Right cardiac atrium (tissue), 5 donors: ENCODE results near the gene RDH5. TPM values are rescaled to one million over a fixed set of nuclear protein-coding genes. Genes with fewer than 3 reads are reported as not detected.

Source experiments
- ATAC-seq, 2 donors: fragments of 200-7000 bp; cut with Tn5 transposase; one replicate each; pipeline versions ENCODE4 v1.8.0 to v1.9.1; 2020; ENCODE audit warnings: moderate library complexity in 2 of 2, mild to moderate bottlenecking in 1 of 2
- DNase-seq, 3 donors: peaks; one replicate each; pipeline ENCODE4 v3.0.0-alpha.2; 2020
- H3K27ac ChIP-seq: one replicate; pipeline ENCODE4 v1.5.1; 2013; ENCODE audit warnings: mild to moderate bottlenecking, low read length, control low read depth, moderate library complexity
- H3K27me3 ChIP-seq: one replicate; pipeline ENCODE4 v1.6.1; 2013; ENCODE audit not compliant: control insufficient read depth, insufficient read depth
- H3K4me1 ChIP-seq: one replicate; pipeline ENCODE4 v1.6.1; 2013; ENCODE audit warnings: low read length; ENCODE audit not compliant: control insufficient read depth, insufficient read depth
- H3K4me3 ChIP-seq: one replicate; pipeline ENCODE4 v1.5.1; 2013; ENCODE audit warnings: low read length, control low read depth
- H3K9me3 ChIP-seq: one replicate; pipeline ENCODE4 v1.6.1; 2013; ENCODE audit warnings: low read length; ENCODE audit not compliant: control insufficient read depth
- WGBS: extraction: QIAGEN DNeasy Blood & Tissue Kit; methylation state at CpG from one replicate; pipeline ENCODE4 v1.1.7; 2013; 5-methylcytosine and 5-hydroxymethylcytosine counted together
- intact Hi-C, 4 donors: fragments of 100-400 bp; cut with DNase I; formaldehyde crosslinking; loops; one replicate each; pipeline versions ENCODE4 v1.11.0 to v1.14.0; 2022 to 2023
- polyA plus RNA-seq: library from polyadenylated mRNA; stranded (reverse); fragments of 200-250 nt; gene quantifications from one replicate; pipeline ENCODE4 v1.2.3, GENCODE V29; 2013
- total RNA-seq, 4 donors: library from RNA; stranded (reverse); fragmentation: NEBNext Ultra II Directional; extraction: Animal tissue kit (Norgen Biotek cat#: 25700); gene quantifications; one replicate each; pipeline ENCODE4 v1.2.1, GENCODE V29; 2021
- donor health status: healthy with polysubstance abuse.
- donor health status: DM: no; HTN: yes; CAD: no.
- donor health status: DM: no; HTN: no; CAD: no.
- donor health status: DM: no; HTN: yes; CAD: no; lungs with severe emphysema.
- donor health status: DM: yes; HTN: yes; CAD: no.

RDH5 gene
- total and polyA plus RNA-seq, 5 donors: 15.9 to 27.7 (median 24.1) TPM

GRCh38 chr12:55684761-55685370 lies 35.3 kb upstream of the RDH5 start:
- Histone ChIP-seq H3K4me3 (no peak overlapping the region), H3K4me1 (peaks cover 2% of the 10 kb centered on the region), H3K27me3 (no peaks in the 10 kb centered on the region), H3K27ac (no peak overlapping the region), H3K9me3 (no peaks in the 10 kb centered on the region)
- DNase-seq (peak in 1 of 3 donors; percentile 36), ATAC-seq (peak in 1 of 2 donors; percentile 5)
- WGBS: 91% methylated on average over 20 of the region's 20 CpGs
- intact Hi-C loops: loop anchor here in 2 of 4 donors (5.0 kb wide), 2 partner anchors 32 to 37 kb away; partner anchors contain the start of genes BLOC1S1 (in 1 of the 2) and RDH5 (in 1 of the 2)

GRCh38 chr12:55685671-55686070 lies 34.5 kb upstream of the RDH5 start:
- WGBS: 89% methylated on average over 5 of the region's 5 CpGs
- no peak overlapping the region for H3K27ac ChIP-seq
- intact Hi-C loops: no loop called here
- peaks cover 2% of the 10 kb centered on the region for H3K4me1 ChIP-seq
- no peak overlapping the region for H3K4me3 ChIP-seq
- no peak for ATAC-seq
- H3K9me3 ChIP-seq: no peaks in the 10 kb centered on the region
- H3K27me3 ChIP-seq: no peaks in the 10 kb centered on the region
- DNase-seq: no peak

- DNase-seq: no peak
These were observed 33.7 kb upstream of the RDH5 start for GRCh38 chr12:55686366-55687010.

GRCh38 chr12:55687746-55688145 lies 32.4 kb upstream of the RDH5 start:
- Histone ChIP-seq H3K27ac (no peak overlapping the region), H3K4me1 (no peaks in the 10 kb centered on the region), H3K27me3 (no peaks in the 10 kb centered on the region), H3K9me3 (no peaks in the 10 kb centered on the region), H3K4me3 (no peak overlapping the region)
- intact Hi-C loops: no loop called here
- DNase-seq (no peak), ATAC-seq (no peak)

More at GRCh38 chr12:55686366-55687010, 33.7 kb upstream of the RDH5 start:
- H3K27me3 ChIP-seq: no peaks in the 10 kb centered on the region
- 89% methylated on average over 9 of the region's 9 CpGs for WGBS
- no peaks in the 10 kb centered on the region for H3K9me3 ChIP-seq
- peak overlapping the region; percentile 8 for H3K27ac ChIP-seq
- intact Hi-C loops: no loop called here
- no peak overlapping the region for H3K4me3 ChIP-seq
- peaks cover 2% of the 10 kb centered on the region for H3K4me1 ChIP-seq
- ATAC-seq: peak in 1 of 2 donors; percentile 20

GRCh38 chr12:55688716-55689655 lies 31.2 kb upstream of the RDH5 start:
- Histone ChIP-seq H3K4me3 (no peak overlapping the region), H3K4me1 (no peaks in the 10 kb centered on the region), H3K27me3 (no peaks in the 10 kb centered on the region), H3K9me3 (no peaks in the 10 kb centered on the region), H3K27ac (no peak overlapping the region)
- 91% methylated on average over 16 of the region's 16 CpGs for WGBS
- intact Hi-C loops: no loop called here
- ATAC-seq (no peak), DNase-seq (no peak)

GRCh38 chr12:55692631-55693322 lies 27.4 kb upstream of the RDH5 start:
- ATAC-seq: no peak
- DNase-seq: peak in 1 of 3 donors; percentile 22
- Histone ChIP-seq H3K4me3 (no peak overlapping the region), H3K4me1 (no peaks in the 10 kb centered on the region), H3K27ac (no peak overlapping the region), H3K27me3 (no peaks in the 10 kb centered on the region), H3K9me3 (no peaks in the 10 kb centered on the region)
- WGBS: 93% methylated on average over 12 of the region's 12 CpGs
- intact Hi-C loops: no loop called here

- DNase-seq (peak in 1 of 3 donors; percentile 18), ATAC-seq (no peak)
- 91% methylated on average over 7 of the region's 7 CpGs for WGBS
- H3K9me3 ChIP-seq: no peaks in the 10 kb centered on the region
- no peaks in the 10 kb centered on the region for H3K27me3 ChIP-seq
- no peak overlapping the region for H3K27ac ChIP-seq
- no peak overlapping the region for H3K4me3 ChIP-seq
- no peaks in the 10 kb centered on the region for H3K4me1 ChIP-seq
- intact Hi-C loops: no loop called here
These were observed 26.6 kb upstream of the RDH5 start for GRCh38 chr12:55693323-55694187.

GRCh38 chr12:55694188-55694515 lies 26.0 kb upstream of the RDH5 start:
- H3K27ac ChIP-seq: no peak overlapping the region

GRCh38 chr12:55694651-55695050 lies 25.5 kb upstream of the RDH5 start:
- no peak overlapping the region for H3K4me3 ChIP-seq
- WGBS: 91% methylated on average over 4 of the region's 4 CpGs
- peak in 2 of 3 donors; percentile 17 to 33 for DNase-seq
- intact Hi-C loops: no loop called here
- H3K4me1 ChIP-seq: no peaks in the 10 kb centered on the region
- peak; percentile 3 to 6 for ATAC-seq
- H3K9me3 ChIP-seq: no peaks in the 10 kb centered on the region
- H3K27me3 ChIP-seq: no peaks in the 10 kb centered on the region
- H3K27ac ChIP-seq: no peak overlapping the region

More at GRCh38 chr12:55694188-55694515, 26.0 kb upstream of the RDH5 start:
- intact Hi-C loops: no loop called here
- peak; percentile 2 to 20 for ATAC-seq
- H3K27me3 ChIP-seq: no peaks in the 10 kb centered on the region
- H3K9me3 ChIP-seq: no peaks in the 10 kb centered on the region
- no peaks in the 10 kb centered on the region for H3K4me1 ChIP-seq
- WGBS: 92% methylated on average over 7 of the region's 7 CpGs
- H3K4me3 ChIP-seq: no peak overlapping the region
- DNase-seq: peak in 1 of 3 donors; percentile 21

GRCh38 chr12:55695349-55695748 lies 24.8 kb upstream of the RDH5 start:
- WGBS: 84% methylated on average over 7 of the region's 7 CpGs
- Histone ChIP-seq H3K27me3 (no peaks in the 10 kb centered on the region), H3K4me3 (no peak overlapping the region), H3K27ac (no peak overlapping the region), H3K9me3 (no peaks in the 10 kb centered on the region), H3K4me1 (no peaks in the 10 kb centered on the region)
- ATAC-seq (no peak), DNase-seq (no peak)
- intact Hi-C loops: no loop called here
